ENCODE data around the gene HPCAL1. TPM values are rescaled to one million over a fixed set of nuclear protein-coding genes. Genes with fewer than 3 reads are reported as not detected.
A peak's percentile ranks its signal among the peaks of the same experiment; 100 is the strongest.

Gene HPCAL1
- total and polyA plus RNA-seq, 5 experiments from 2014 or later = 71.5 to 122 (median 86.2) TPM

GRCh38 chr2:10446631-10447030 is 143.9 kb downstream of the HPCAL1 start:
- peaks cover 15 to 43% (median 33%) of the 10 kb centered on the region in 4 donors for H3K4me1 Mint-ChIP-seq
- POLR2A ChIA-PET = interaction anchor here (1.1 to 3.0 kb wide), 6 partner anchors 8 to 402 kb away, joined by 3 to 35 read pairs (median 6); partner anchors contain the start of gene HPCAL1
- H3K27me3 Mint-ChIP-seq = no peaks in the 10 kb centered on the region
- H3K9me3 Mint-ChIP-seq = no peaks in the 10 kb centered on the region
- peaks cover 6 to 36% (median 20%) of the 10 kb centered on the region in 3 donors for H3K36me3 Mint-ChIP-seq
- peak overlapping the region in 4 of 10 donors; percentile 13 to 76 (median 40) for H3K27ac Mint-ChIP-seq
- no peak for DNase-seq
- ATAC-seq = no peak
- H3K4me3 Mint-ChIP-seq = peak overlapping the region in 7 of 10 donors; percentile 29 to 80 (median 52)

GRCh38 chr2:10447300-10447894 is 144.7 kb downstream of the HPCAL1 start:
- peak in 1 of 10 donors; percentile 30 for DNase-seq
- peak; percentile 4 to 11 for ATAC-seq
- H3K4me3 Mint-ChIP-seq = peak overlapping the region; percentile 72 to 95 (median 84)
- POLR2A ChIA-PET = interaction anchor here (0.6 to 4.1 kb wide), 20 partner anchors 9 to 405 kb away, joined by 3 to 35 read pairs (median 4); partner anchors contain the start of genes HPCAL1 and RRM2
- H3K27ac Mint-ChIP-seq = peak overlapping the region; percentile 55 to 94 (median 85)
- H3K4me1 Mint-ChIP-seq = peaks cover 17 to 43% (median 33%) of the 10 kb centered on the region in 4 donors
- H3K36me3 Mint-ChIP-seq = peaks cover 0 to 29% (median 12%) of the 10 kb centered on the region in 3 donors
- H3K27me3 Mint-ChIP-seq = no peaks in the 10 kb centered on the region
- H3K9me3 Mint-ChIP-seq = no peaks in the 10 kb centered on the region

DNA sequence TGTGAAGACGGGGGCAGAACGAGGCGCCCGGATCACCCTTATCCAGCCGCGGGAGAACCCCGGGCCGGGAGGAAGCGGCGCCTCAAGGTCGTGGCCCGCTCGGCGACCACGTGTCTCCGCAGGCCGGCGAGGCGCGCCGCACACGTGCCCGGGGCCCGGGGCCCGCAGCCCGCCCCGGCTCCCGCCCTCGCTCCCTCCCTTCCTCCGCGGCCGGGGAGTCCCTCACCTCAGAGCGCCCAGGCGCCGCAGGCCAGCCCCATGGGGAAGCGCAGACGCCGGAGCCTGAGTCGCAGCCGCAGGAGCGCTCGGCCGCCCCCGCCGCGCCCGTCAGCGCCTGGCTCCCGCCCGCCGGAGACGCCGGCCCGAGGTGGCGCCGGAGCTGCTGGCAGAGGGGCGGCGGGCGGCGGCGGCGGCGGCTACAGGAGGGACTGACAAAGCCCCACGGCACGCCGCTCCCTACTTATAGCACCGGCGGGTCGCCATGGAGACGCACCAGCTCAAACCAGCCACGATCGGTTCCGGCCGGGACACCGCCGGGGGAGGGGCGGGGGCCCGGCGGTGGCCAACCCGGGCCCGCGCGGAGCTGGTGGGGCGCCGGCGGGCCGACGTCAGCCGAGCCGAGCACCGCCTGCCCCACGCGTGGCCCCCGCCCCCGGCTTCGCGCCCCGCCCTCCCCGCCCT is 145.3 kb downstream of the HPCAL1 start, which contains the start of gene ODC1:
Gene ODC1, minus strand, starts transcription at position 433 of the 681 bp plus-strand sequence. CDS start 3,295 bp downstream, outside the sequence.
- peaks cover 17 to 43% (median 33%) of the 10 kb centered on the region in 4 donors for H3K4me1 Mint-ChIP-seq
- H3K27me3 Mint-ChIP-seq = no peaks in the 10 kb centered on the region
- POLR2A ChIA-PET = interaction anchor here (0.5 to 4.1 kb wide), 28 partner anchors 8 to 605 kb away, joined by 3 to 35 read pairs (median 4); partner anchors contain the start of genes HPCAL1, RRM2 and TAF1B
- peak within 1 kb of the TSS; percentile 72 to 95 (median 86) for H3K4me3 Mint-ChIP-seq
- peak; percentile 83 to 84 for ATAC-seq
- H3K27ac Mint-ChIP-seq = peak within 1 kb of the TSS; percentile 82 to 95 (median 90)
- peak; percentile 97 to 99 (median 98) for DNase-seq
- H3K9me3 Mint-ChIP-seq = no peaks in the 10 kb centered on the region
- peaks cover 0 to 22% (median 11%) of the 10 kb centered on the region in 3 donors for H3K36me3 Mint-ChIP-seq

- Mint-ChIP-seq H3K4me1 (peaks cover 20 to 45% (median 37%) of the 10 kb centered on the region in 4 donors), H3K9me3 (no peaks in the 10 kb centered on the region), H3K36me3 (peaks cover 0 to 14% (median 5%) of the 10 kb centered on the region in 3 donors), H3K27ac (peak overlapping the region; percentile 82 to 95 (median 89)), H3K27me3 (no peaks in the 10 kb centered on the region), H3K4me3 (peak overlapping the region; percentile 70 to 87 (median 81))
- POLR2A ChIA-PET = interaction anchor here (0.5 to 4.1 kb wide), 27 partner anchors 9 to 1441 kb away, joined by 3 to 35 read pairs (median 4); partner anchors contain the start of genes HPCAL1, RRM2 and TAF1B
- DNase-seq = peak; percentile 31 to 98 (median 94)
- ATAC-seq = peak; percentile 67
These were observed 146.1 kb downstream of the HPCAL1 start for GRCh38 chr2:10448576-10449485.

DNA sequence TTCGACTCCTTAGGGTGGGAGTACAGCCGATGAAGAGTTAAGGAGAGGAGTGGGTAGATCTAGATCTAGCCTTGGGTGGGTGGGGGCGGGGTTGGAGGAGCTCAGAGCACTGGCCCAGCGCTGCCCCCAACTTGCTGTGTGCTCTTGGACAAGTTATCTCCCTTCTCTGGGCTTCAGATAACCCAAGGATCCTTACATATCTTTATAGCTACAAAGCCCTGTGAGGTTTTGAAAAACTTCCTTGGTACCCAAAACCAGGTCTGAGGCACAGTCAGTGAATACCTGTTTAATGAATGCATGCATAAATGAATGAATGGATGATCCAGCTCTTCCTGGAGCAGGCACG is 146.8 kb downstream of the HPCAL1 start:
- H3K4me1 Mint-ChIP-seq = peaks cover 18 to 45% (median 35%) of the 10 kb centered on the region in 4 donors
- no peaks in the 10 kb centered on the region for H3K9me3 Mint-ChIP-seq
- POLR2A ChIA-PET = interaction anchor here (0.6 to 4.1 kb wide), 5 partner anchors 9 to 1442 kb away, joined by 3 to 26 read pairs (median 4); no protein-coding TSS in a partner anchor
- no peak for DNase-seq
- no peak for ATAC-seq
- no peaks in the 10 kb centered on the region for H3K27me3 Mint-ChIP-seq
- peak overlapping the region; percentile 82 to 95 (median 89) for H3K27ac Mint-ChIP-seq
- H3K36me3 Mint-ChIP-seq = peaks cover 0 to 8% (median 5%) of the 10 kb centered on the region in 3 donors
- H3K4me3 Mint-ChIP-seq = peak overlapping the region; percentile 70 to 87 (median 81)

DNA sequence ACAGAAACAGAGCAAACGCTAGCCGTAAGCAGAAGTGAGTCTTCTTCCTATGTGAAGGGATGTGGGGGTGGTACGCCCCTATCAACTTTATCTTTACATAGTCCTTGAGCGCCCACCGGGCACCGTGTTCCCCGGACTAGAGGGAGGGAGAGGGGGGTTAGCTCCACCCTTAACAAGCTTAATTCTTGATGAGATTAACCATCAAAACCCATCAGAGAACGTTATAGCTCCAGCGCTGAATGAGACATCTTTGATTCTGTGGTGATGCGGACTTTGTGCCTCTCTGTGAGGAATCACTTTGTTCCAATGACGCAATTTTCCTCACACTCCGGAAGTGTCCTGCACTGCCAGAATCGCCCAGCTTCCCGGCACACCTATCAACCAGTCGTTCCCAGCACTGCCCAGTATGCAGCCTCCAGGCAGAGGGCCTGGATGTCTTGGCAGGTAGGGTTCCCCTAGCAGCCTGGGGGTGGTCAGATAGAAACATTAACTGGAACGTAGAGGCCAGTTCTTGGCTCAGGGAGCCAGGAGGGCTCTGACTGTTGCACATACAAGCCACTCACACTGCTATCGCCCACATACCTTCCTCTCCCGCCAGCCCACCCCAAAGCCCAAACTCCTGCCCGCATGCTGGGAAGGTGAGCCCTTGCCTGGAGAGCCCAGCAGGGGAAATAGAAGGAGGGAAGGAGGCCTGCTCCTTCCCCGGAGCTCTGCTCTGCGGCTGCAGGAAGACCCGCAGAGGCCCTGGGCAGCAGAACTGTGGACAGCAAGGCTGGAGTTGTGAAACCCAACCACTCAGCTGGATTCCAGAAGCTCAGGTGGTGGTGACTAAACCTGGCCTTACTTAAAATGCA is 147.4 kb downstream of the HPCAL1 start:
- Mint-ChIP-seq H3K36me3 (peaks cover 0 to 2% (median 0%) of the 10 kb centered on the region in 3 donors), H3K4me1 (peaks cover 14 to 39% (median 30%) of the 10 kb centered on the region in 4 donors), H3K27ac (peak overlapping the region in 9 of 10 donors; percentile 48 to 95 (median 86)), H3K27me3 (no peaks in the 10 kb centered on the region), H3K4me3 (peak overlapping the region; percentile 15 to 87 (median 81)), H3K9me3 (no peaks in the 10 kb centered on the region)
- ATAC-seq (no peak), DNase-seq (no peak)
- POLR2A ChIA-PET = interaction anchor here (0.7 to 4.1 kb wide), 3 partner anchors 9 to 331 kb away, joined by 3 to 26 read pairs (median 4); no protein-coding TSS in a partner anchor

GRCh38 chr2:10451819-10452218 is 149.1 kb downstream of the HPCAL1 start:
- POLR2A ChIA-PET = interaction anchor here (0.7 kb wide), 1 partner anchor 286 kb away, joined by 4 read pairs; no protein-coding TSS in a partner anchor
- H3K27ac Mint-ChIP-seq = peak overlapping the region in 1 of 10 donors; percentile 33
- peaks cover 14 to 29% (median 22%) of the 10 kb centered on the region in 4 donors for H3K4me1 Mint-ChIP-seq
- H3K36me3 Mint-ChIP-seq = no peaks in the 10 kb centered on the region
- H3K4me3 Mint-ChIP-seq = peak overlapping the region in 1 of 10 donors; percentile 16
- DNase-seq (no peak), ATAC-seq (no peak)
- no peaks in the 10 kb centered on the region for H3K27me3 Mint-ChIP-seq
- H3K9me3 Mint-ChIP-seq = no peaks in the 10 kb centered on the region

GRCh38 chr2:10452312-10452711 is 149.6 kb downstream of the HPCAL1 start:
- no peak for DNase-seq
- POLR2A ChIA-PET = interaction anchor here (0.7 kb wide), 2 partner anchors 119 to 287 kb away, joined by 3 to 4 read pairs; no protein-coding TSS in a partner anchor
- H3K9me3 Mint-ChIP-seq = no peaks in the 10 kb centered on the region
- H3K27me3 Mint-ChIP-seq = no peaks in the 10 kb centered on the region
- peak overlapping the region in 2 of 10 donors; percentile 22 to 33 for H3K27ac Mint-ChIP-seq
- no peaks in the 10 kb centered on the region for H3K36me3 Mint-ChIP-seq
- ATAC-seq = no peak
- H3K4me1 Mint-ChIP-seq = peaks cover 11 to 24% (median 19%) of the 10 kb centered on the region in 4 donors
- no peak overlapping the region for H3K4me3 Mint-ChIP-seq

DNA sequence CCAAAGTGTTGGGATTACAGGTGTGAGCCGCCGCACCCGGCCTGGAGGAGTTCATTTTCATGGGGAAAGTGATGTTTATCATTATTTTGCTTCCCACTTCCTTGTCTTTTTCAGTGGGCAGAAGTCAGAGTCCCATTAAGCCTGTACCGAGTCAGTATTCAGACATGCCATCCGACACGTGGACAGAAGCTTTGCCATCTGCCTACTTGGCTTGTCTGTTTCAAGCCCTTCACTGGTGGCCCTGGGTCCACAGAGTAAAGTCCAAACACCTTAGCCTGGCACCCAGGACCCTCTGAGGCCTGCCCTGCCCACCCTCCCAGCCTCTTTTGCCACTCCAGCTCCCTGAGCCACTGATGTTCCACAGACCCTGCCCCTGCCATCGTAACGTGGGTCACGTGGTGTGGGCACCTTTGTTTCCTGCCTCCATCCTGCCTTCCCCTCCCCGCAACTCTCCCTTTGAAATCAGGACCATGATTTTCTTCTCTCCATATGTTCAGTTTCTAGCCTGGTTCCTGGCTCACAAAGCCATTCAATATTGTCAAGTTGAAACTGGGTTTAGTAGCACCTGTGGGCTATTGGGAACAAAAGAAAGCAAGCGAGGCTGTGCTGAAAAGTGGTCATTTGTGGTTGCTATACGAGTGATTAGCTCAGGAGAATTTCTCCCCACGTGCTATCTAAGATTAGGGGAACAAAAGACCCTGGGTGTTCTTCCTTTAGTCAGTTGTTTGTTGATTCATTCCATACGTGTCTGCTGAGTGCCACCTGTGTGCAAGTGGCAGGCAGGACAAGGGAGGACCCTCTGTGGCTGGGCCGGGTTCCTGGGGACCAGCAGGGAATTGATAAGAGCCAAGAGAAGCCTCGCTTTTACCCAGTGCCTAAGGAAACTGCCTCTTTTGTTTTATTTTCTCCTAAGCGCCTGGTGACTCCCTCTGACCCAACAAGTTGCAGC is 150.5 kb downstream of the HPCAL1 start:
- Mint-ChIP-seq H3K36me3 (no peaks in the 10 kb centered on the region), H3K27ac (peak overlapping the region in 2 of 10 donors; percentile 25 to 86), H3K27me3 (no peaks in the 10 kb centered on the region), H3K4me1 (peaks cover 9 to 22% (median 16%) of the 10 kb centered on the region in 4 donors), H3K4me3 (peak overlapping the region in 1 of 10 donors; percentile 35), H3K9me3 (no peaks in the 10 kb centered on the region)
- no peak for DNase-seq
- no peak for ATAC-seq
- POLR2A ChIA-PET = interaction anchor here (0.7 kb wide), 1 partner anchor 120 kb away, joined by 3 read pairs; no protein-coding TSS in a partner anchor

GRCh38 chr2:10453905-10454298 is 151.2 kb downstream of the HPCAL1 start:
- DNase-seq (no peak), ATAC-seq (no peak)
- Mint-ChIP-seq H3K4me1 (peaks cover 9 to 22% (median 16%) of the 10 kb centered on the region in 4 donors), H3K9me3 (no peaks in the 10 kb centered on the region), H3K4me3 (no peak overlapping the region), H3K36me3 (no peaks in the 10 kb centered on the region), H3K27me3 (peaks cover 0 to under 1% (median 0%) of the 10 kb centered on the region in 5 donors), H3K27ac (no peak overlapping the region)
- POLR2A ChIA-PET = no interaction called here
